Choroid plexus epithelial cell (primary cell): ENCODE measurements around the gene SPEF2.
A peak's percentile ranks its signal among the peaks of the same experiment; 100 is the strongest.

Experiments used
- DNase-seq: peaks from one replicate; pipeline ENCODE4 v3.0.0-alpha.2; 2010; ENCODE audit warnings: low read depth
- H3K4me3 ChIP-seq: 2 replicates; pipeline ENCODE4 v1.5.1; 2011; ENCODE audit warnings: low read depth, mild to moderate bottlenecking, control low read depth, low read length, moderate library complexity
- TF ChIP-seq, protein P1 (sequence below): conservative IDR thresholded peaks from 2 replicates; pipeline ENCODE4 v1.5.1; 2011; ENCODE audit warnings: low read depth, mild to moderate bottlenecking, control low read depth, inconsistent platforms, low read length, moderate library complexity

SPEF2 gene

GRCh38 chr5:35755966-35756365 lies 138.3 kb downstream of the SPEF2 start:
- TF ChIP-seq, protein P1, sequence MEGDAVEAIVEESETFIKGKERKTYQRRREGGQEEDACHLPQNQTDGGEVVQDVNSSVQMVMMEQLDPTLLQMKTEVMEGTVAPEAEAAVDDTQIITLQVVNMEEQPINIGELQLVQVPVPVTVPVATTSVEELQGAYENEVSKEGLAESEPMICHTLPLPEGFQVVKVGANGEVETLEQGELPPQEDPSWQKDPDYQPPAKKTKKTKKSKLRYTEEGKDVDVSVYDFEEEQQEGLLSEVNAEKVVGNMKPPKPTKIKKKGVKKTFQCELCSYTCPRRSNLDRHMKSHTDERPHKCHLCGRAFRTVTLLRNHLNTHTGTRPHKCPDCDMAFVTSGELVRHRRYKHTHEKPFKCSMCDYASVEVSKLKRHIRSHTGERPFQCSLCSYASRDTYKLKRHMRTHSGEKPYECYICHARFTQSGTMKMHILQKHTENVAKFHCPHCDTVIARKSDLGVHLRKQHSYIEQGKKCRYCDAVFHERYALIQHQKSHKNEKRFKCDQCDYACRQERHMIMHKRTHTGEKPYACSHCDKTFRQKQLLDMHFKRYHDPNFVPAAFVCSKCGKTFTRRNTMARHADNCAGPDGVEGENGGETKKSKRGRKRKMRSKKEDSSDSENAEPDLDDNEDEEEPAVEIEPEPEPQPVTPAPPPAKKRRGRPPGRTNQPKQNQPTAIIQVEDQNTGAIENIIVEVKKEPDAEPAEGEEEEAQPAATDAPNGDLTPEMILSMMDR = no peak
- H3K4me3 ChIP-seq = no peak overlapping the region
- no peak for DNase-seq

DNA sequence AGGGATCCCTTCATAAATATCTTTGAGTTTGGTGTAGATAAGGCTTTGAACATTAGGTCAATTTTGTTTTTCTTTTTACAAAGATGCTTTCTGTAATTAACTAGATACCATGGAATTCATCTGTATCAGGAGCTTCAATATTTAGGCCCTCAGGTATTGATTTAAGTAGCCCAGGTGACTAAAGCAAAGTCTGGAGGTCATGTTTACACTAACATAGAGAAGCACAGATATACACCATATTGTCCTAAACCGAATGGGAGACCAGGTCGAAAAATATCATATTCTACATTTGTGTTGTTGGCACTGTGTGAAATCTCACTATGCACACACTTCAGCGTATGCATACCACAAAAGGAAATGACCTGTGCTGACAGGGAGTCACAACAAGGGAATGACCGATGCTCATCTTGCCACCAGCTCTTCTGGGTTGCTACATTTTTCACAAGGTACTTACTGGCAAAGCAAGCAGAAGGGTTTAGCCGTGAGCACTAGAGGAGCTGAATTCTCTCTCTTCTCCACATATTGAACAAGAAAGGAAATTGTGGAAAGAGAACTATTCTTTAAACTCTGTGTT lies 140.6 kb downstream of the SPEF2 start:
- H3K4me3 ChIP-seq = no peak overlapping the region
- TF ChIP-seq, protein P1 = no peak
- no peak for DNase-seq

DNA sequence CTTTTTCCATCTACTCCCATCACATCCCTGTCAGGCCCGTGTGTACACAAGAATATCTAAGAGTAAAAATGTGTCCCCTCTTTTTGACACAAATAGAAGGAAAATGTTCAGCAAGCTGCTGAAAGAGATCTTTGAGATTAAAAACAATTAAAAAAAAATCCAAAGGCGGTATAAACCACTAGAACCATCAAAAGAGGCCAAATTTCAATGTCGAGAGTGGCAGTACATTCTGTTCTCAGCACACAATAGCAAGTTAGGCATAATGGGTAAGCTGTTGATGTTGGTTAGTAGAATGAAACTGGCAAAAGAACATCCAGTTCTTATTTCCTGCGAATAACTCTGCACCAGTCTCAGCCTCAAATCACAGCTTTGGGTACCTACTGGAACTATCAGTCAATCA lies 143.9 kb downstream of the SPEF2 start:
- DNase-seq = no peak
- no peak overlapping the region for H3K4me3 ChIP-seq
- TF ChIP-seq, protein P1 = no peak

- H3K4me3 ChIP-seq = no peak overlapping the region
- no peak for DNase-seq
- TF ChIP-seq, protein P1 = no peak
These were observed 144.7 kb downstream of the SPEF2 start for GRCh38 chr5:35762368-35762767.

DNA sequence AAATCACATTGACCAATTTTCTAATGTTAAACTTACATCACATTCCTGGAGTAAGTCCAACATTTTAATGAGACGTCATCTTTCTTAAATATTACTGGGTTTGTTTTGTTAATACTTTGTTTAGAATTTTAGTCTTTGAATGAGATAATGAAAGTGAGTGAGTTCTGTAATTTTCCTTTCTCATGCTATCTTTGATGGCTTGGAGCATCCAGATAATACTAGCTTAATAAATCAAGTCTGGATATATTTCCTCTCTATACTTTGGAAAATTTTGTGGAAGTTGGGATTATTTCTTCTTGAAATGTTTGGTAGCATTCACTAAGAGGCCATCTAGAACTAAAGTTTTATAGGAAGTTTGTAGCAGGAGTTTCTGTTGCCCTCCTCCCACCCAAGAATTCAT lies 148.3 kb downstream of the SPEF2 start:
- TF ChIP-seq, protein P1 = no peak
- peak; percentile 25 for DNase-seq
- no peak overlapping the region for H3K4me3 ChIP-seq

GRCh38 chr5:35771300-35771699 lies 153.6 kb downstream of the SPEF2 start:
- H3K4me3 ChIP-seq = no peak overlapping the region
- TF ChIP-seq, protein P1 = no peak
- peak; percentile 95 for DNase-seq

DNA sequence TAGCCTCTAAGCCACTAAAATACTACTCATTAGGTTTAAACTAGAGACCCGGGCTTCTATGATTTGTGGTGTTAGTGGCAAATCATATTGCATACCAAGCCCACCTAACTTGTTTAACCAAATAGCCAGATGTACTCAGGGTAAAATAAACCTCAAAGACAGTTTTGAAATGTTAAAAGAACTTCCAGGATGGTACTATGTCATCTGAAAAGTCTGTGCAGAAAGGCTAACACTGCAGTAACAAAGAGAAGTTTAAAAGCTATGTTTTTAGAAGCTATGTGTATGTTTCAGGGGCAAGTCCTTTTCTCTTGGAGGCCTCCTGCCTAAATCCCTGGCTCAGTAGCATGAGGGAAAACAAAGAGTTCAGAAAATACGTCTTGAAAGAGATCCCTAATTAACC lies 154.2 kb downstream of the SPEF2 start:
- TF ChIP-seq, protein P1 = no peak
- no peak for DNase-seq
- no peak overlapping the region for H3K4me3 ChIP-seq
